Activated CD8-positive, alpha-beta memory T cell treated with anti-CD3 and anti-CD28 coated beads, Interleukin-2, amount 10 ng/mL, durations not matched to agents 7 days and 5 days (primary cell): ENCODE results near the gene ODAD3. TPM values are rescaled to one million over a fixed set of nuclear protein-coding genes. Genes with fewer than 3 reads are reported as not detected.

Source experiments
- ATAC-seq: fragments of 150-1000 bp; cut with Tn5 transposase; one replicate; pipeline ENCODE4 v1.10.0; 2021; ENCODE audit warnings: moderate library complexity
- CTCF ChIA-PET: fragments of 350-600 bp; sonication (Branson Sonifier 250); formaldehyde crosslinking; loops from one replicate; lab custom pipeline; 2021; ENCODE audit warnings: antibody characterized with exemption; lab: Charles Lee
- DNase-seq: peaks from one replicate; pipeline ENCODE4 v3.0.0-alpha.2; 2020
- H3K27ac Mint-ChIP-seq: one replicate; pipeline ENCODE4 v1.8.0; 2021; ENCODE audit warnings: mild to moderate bottlenecking, mixed read lengths
- H3K27me3 Mint-ChIP-seq: one replicate; pipeline ENCODE4 v1.8.0; 2021; ENCODE audit warnings: mixed read lengths
- H3K36me3 Mint-ChIP-seq: one replicate; pipeline ENCODE4 v1.8.0; 2021; ENCODE audit warnings: mild to moderate bottlenecking, mixed read lengths
- H3K4me1 Mint-ChIP-seq: one replicate; pipeline ENCODE4 v1.8.0; 2021; ENCODE audit warnings: mixed read lengths
- H3K4me3 Mint-ChIP-seq: one replicate; pipeline ENCODE4 v1.8.0; 2021; ENCODE audit warnings: mild to moderate bottlenecking, moderate library complexity, mixed read lengths
- H3K9me3 Mint-ChIP-seq: one replicate; pipeline ENCODE4 v1.8.0; 2022; ENCODE audit warnings: low read depth, mixed read lengths
- total RNA-seq, 2 experiments: library from RNA; stranded (reverse); gene quantifications; one replicate each; pipeline ENCODE4 v1.2.3, GENCODE V29; 2021

The ODAD3 gene
- under 1 TPM; 0.15 to 0.54 TPM for total RNA-seq

GRCh38 chr19:11435057-11435832 is at the start of gene ODAD3, which contains the start of gene PRKCSH:
Gene ODAD3 (minus strand): TSS chr19:11435121. CDS start chr19:11435016, 105 bp downstream.
Gene PRKCSH (plus strand): TSS chr19:11435635. CDS start chr19:11436118, 483 bp downstream.
- DNase-seq, result peak; percentile 99
- H3K4me3 Mint-ChIP-seq, result peak within 1 kb of the TSS; percentile 100
- H3K36me3 Mint-ChIP-seq, result peaks cover 26% of the 10 kb centered on the region
- H3K9me3 Mint-ChIP-seq, result no peaks in the 10 kb centered on the region
- peak within 1 kb of the TSS; percentile 96 for H3K27ac Mint-ChIP-seq
- peak; percentile 95 for ATAC-seq
- peaks cover 4% of the 10 kb centered on the region for H3K27me3 Mint-ChIP-seq
- CTCF ChIA-PET, result interaction anchor here (0.6 to 4.7 kb wide), 15 partner anchors 8 to 162 kb away, joined by 3 to 29 read pairs (median 3); partner anchors contain the start of genes CCDC159, SWSAP1, TMEM205 and ZNF627
- peaks cover 25% of the 10 kb centered on the region for H3K4me1 Mint-ChIP-seq

DNA sequence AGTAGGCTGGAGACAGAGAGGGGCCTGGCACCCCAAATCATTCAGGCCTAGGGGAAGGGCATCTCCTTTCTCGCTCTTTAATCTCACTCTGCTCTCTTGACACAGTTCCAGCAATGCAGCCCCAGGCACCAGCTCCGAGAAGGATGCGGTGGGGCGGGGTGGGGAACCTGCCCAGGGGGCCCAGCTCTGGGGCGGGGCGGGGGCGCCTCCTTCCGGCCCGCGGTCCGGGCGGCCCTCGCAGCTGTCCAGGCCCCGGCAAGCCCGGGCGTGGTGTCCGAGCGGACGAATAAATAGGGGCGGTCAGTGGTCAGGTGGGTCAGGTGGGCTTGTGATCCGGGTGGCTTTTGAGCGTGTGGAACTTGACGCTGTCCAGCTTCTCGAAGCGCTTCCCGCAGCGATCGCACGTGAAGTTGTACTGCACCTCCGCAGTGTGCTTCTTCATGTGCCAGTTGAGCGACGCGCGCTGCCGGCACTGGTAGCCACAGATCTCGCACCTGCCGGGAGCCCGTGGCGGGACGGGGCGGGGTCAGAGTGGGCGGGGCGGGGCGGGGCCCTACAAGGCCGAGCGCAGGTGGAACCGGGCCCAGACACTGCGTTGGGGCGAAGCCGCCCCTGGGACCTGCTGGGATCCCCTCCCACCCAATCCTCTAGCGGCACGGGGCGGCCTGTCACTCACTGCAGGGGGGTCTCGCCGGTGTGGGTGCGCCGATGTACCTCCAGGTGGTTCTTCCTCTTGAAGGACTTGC is 48.6 kb upstream of the ODAD3 start:
- ATAC-seq, result no peak
- no peaks in the 10 kb centered on the region for H3K9me3 Mint-ChIP-seq
- no peak overlapping the region for H3K27ac Mint-ChIP-seq
- peaks cover 20% of the 10 kb centered on the region for H3K4me1 Mint-ChIP-seq
- H3K36me3 Mint-ChIP-seq, result peaks cover 5% of the 10 kb centered on the region
- H3K4me3 Mint-ChIP-seq, result no peak overlapping the region
- CTCF ChIA-PET, result interaction anchor here (0.7 to 3.4 kb wide), 37 partner anchors 9 to 345 kb away, joined by 3 to 52 read pairs (median 6); partner anchors contain the start of genes ECSIT, ELOF1, EPOR and ODAD3
- peaks cover 18% of the 10 kb centered on the region for H3K27me3 Mint-ChIP-seq
- no peak for DNase-seq

- Mint-ChIP-seq H3K9me3 (no peaks in the 10 kb centered on the region), H3K27ac (peak overlapping the region; percentile 77), H3K4me3 (peak overlapping the region; percentile 60), H3K27me3 (peaks cover 25% of the 10 kb centered on the region), H3K4me1 (peaks cover 20% of the 10 kb centered on the region), H3K36me3 (peaks cover 5% of the 10 kb centered on the region)
- DNase-seq (peak; percentile 91), ATAC-seq (peak; percentile 79)
- CTCF ChIA-PET, result interaction anchor here (0.7 to 3.4 kb wide), 50 partner anchors 9 to 356 kb away, joined by 3 to 52 read pairs (median 5); partner anchors contain the start of genes ANGPTL8, ECSIT, ELOF1 and EPOR
Measured at GRCh38 chr19:11482384-11483050, 47.6 kb upstream of the ODAD3 start.

- peak; percentile 90 for DNase-seq
- CTCF ChIA-PET, result interaction anchor here (0.8 to 3.4 kb wide), 46 partner anchors 8 to 355 kb away, joined by 3 to 52 read pairs (median 5); partner anchors contain the start of genes ANGPTL8, ECSIT, EPOR and ODAD3
- Mint-ChIP-seq H3K4me3 (peak overlapping the region; percentile 60), H3K27me3 (peaks cover 32% of the 10 kb centered on the region), H3K4me1 (peaks cover 20% of the 10 kb centered on the region), H3K9me3 (no peaks in the 10 kb centered on the region), H3K27ac (peak overlapping the region; percentile 77), H3K36me3 (peaks cover 3% of the 10 kb centered on the region)
- ATAC-seq, result peak; percentile 85
Measured at GRCh38 chr19:11481534-11482383, 46.8 kb upstream of the ODAD3 start.

DNA sequence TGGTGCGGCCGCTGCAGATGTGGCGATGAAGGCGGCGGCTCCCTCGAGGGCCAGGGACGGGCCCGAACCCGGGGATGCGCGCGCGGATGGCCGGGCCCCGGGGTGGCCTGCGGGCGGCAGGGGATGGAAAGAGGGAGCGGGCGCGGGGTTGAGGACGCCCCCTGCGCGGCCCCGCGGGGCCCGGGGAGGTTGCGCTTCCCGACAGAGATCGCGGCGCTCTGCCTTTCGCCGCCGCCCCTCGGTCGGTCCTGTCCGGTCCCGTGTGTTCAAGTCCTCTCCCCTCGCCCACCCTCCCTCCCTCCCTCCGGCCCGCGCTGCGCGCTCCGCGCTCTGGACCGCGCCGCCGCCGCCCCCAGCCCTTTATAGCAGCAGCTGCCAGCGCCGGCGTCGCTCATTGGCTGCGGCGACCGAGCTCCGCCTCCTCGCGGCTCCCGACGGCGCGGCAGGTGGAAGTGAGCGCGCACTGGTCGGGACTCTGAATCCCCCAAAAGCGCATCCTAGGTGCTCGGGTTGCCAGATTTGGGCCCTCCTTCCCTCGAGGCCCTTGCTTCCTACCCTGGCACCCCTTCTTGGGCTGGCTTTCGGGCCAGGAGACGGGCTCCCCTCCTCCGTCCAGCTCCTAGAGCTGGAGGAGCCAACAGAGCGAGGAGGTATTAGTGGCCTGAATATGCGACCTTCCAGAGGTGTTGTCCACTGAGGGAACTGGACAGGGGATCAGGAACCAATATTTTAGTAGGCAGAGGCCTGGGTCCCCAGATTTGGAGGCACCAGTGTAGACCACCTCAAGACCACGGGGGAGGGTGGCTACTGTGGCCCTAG is 46.0 kb upstream of the ODAD3 start, which contains the start of gene ELAVL3:
TSS of gene ELAVL3 (minus strand) at position 332 of the 819 bp plus-strand sequence. CDS start 438 bp downstream, outside the sequence.
- H3K36me3 Mint-ChIP-seq, result peaks cover 3% of the 10 kb centered on the region
- CTCF ChIA-PET, result interaction anchor here (1.0 to 3.4 kb wide), 4 partner anchors 13 to 100 kb away, joined by 3 to 52 read pairs (median 12); partner anchors contain the start of gene EPOR
- peaks cover 34% of the 10 kb centered on the region for H3K27me3 Mint-ChIP-seq
- H3K27ac Mint-ChIP-seq, result no peak within 1 kb of the TSS
- peaks cover 20% of the 10 kb centered on the region for H3K4me1 Mint-ChIP-seq
- DNase-seq (no peak), ATAC-seq (no peak)
- no peaks in the 10 kb centered on the region for H3K9me3 Mint-ChIP-seq
- H3K4me3 Mint-ChIP-seq, result peak within 1 kb of the TSS; percentile 53

DNA sequence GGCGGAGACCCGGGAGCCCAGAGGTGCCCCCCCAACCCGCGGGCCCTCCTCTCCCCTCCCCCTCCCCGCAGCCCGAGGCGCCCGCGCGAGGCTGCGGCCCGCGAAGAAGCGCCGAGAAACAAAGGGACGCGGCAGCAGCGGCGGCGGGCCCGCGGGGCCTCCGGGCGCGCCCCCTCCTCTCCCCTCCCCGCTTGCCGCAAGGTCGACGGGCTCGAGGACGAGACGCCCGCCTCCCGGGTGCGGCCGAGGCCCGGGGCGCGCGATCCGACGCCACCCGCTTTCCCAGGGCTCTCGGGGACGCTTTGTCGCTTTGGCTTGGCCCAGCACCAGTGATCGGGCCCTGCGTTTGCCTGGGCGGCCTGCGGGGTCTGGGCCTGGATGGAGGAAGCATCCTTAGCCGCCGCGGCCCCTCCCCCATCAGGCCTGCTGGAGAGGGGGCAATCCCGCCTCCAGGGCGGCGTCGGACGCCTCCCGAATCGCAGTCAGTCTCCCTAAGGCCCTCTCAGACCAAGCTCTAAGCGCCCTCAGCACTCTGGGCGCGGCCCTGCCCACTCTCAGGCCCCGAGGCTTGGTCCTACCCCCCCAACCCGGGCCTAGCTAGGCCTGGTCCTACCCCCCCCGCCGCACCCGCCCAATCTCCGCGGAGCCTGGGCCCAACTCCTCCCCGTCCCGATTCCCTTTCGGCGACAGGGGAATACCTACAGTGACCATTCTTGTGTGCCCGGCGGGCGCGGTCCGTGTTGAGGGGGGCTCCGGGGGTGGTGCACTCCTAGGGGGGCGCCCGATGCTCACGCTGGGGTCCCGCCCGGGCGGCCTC is 45.2 kb upstream of the ODAD3 start:
- DNase-seq (no peak), ATAC-seq (no peak)
- H3K4me3 Mint-ChIP-seq, result no peak overlapping the region
- CTCF ChIA-PET, result interaction anchor here (1.0 to 3.4 kb wide), 3 partner anchors 12 to 99 kb away, joined by 3 to 52 read pairs (median 3); no protein-coding TSS in a partner anchor
- H3K27ac Mint-ChIP-seq, result no peak overlapping the region
- no peaks in the 10 kb centered on the region for H3K9me3 Mint-ChIP-seq
- H3K36me3 Mint-ChIP-seq, result peaks cover 3% of the 10 kb centered on the region
- peaks cover 36% of the 10 kb centered on the region for H3K27me3 Mint-ChIP-seq
- H3K4me1 Mint-ChIP-seq, result peaks cover 20% of the 10 kb centered on the region

GRCh38 chr19:11479090-11479897 is 44.4 kb upstream of the ODAD3 start:
- Mint-ChIP-seq H3K27me3 (peaks cover 36% of the 10 kb centered on the region), H3K36me3 (peaks cover 3% of the 10 kb centered on the region), H3K4me3 (no peak overlapping the region), H3K4me1 (peaks cover 20% of the 10 kb centered on the region), H3K27ac (no peak overlapping the region), H3K9me3 (no peaks in the 10 kb centered on the region)
- CTCF ChIA-PET, result no interaction called here
- DNase-seq, result no peak
- ATAC-seq, result no peak

DNA sequence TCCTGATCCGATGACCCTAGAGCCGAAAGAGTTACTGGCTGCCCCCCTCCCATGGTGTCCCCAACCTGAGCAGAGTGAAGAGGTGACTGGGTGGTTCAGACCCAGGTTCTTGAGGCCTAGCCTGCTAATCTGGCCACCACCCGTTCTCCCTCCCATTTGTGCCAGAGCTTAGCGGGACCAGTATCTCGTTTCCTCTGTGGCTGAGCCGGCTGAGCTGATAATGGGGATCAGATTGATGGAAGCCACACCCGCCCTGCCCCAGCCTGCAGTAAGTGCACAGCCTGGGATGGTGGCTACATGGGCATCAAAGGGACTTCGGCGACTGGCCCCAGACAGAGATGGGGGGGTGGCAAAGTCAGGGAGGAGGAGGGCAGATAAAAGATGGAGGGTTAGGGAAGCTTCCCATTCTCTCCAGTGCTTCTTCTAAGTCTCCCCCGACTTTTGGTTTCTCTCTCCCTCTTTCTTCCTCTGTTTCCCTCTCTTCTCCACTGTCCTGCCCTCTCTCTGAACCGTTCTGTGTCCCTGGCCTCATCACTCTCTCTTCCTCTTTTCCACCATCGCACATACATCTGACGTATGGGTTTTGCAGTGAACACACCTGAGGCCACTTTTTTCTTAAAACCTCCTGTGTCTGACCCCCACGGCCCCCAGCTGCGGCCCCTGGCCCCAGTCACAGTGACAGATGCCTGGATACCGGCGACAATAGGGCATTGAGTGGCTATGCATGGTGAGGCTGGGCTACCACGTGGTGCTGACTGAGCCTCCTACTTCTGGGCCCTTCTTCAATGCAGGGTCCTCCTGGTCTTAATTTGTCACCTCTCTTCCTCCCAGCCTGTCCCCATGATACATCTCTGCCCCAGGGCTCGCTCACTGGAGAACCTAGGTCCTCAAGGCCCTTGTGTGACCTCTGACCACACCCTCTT is 43.5 kb upstream of the ODAD3 start:
- ATAC-seq, result no peak
- H3K27ac Mint-ChIP-seq, result no peak overlapping the region
- H3K4me3 Mint-ChIP-seq, result no peak overlapping the region
- DNase-seq, result no peak
- CTCF ChIA-PET, result interaction anchor here (1.7 kb wide), 1 partner anchor 98 kb away, joined by 7 read pairs; no protein-coding TSS in a partner anchor
- no peaks in the 10 kb centered on the region for H3K36me3 Mint-ChIP-seq
- no peaks in the 10 kb centered on the region for H3K9me3 Mint-ChIP-seq
- H3K4me1 Mint-ChIP-seq, result peaks cover 16% of the 10 kb centered on the region
- peaks cover 40% of the 10 kb centered on the region for H3K27me3 Mint-ChIP-seq

DNA sequence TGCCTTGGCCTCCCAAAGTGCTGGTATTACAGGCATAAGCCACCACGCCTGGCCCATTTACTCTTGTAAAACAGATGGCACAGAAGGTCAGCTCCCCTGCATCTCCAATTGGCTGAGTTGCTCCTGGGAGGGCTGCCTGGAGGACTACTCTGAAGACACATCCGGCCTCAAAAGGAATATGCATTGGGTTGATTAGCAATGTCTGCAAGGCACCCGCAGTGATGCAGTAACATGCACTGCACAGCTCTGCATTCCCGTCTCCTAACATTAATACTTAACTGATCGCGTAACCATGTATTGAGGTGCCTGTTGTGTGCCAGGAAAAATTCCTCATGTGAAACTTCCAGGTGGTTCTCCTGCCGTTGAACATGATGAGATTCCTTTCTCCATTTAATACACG is 40.9 kb upstream of the ODAD3 start:
- Mint-ChIP-seq H3K4me3 (no peak overlapping the region), H3K27me3 (peaks cover 38% of the 10 kb centered on the region), H3K4me1 (no peaks in the 10 kb centered on the region), H3K9me3 (no peaks in the 10 kb centered on the region), H3K36me3 (no peaks in the 10 kb centered on the region), H3K27ac (no peak overlapping the region)
- CTCF ChIA-PET, result interaction anchor here (1.1 kb wide), 1 partner anchor 94 kb away, joined by 7 read pairs; no protein-coding TSS in a partner anchor
- no peak for DNase-seq
- no peak for ATAC-seq
